IMR-90 (cell line): ENCODE measurements around the gene SYNGR4. TPM values are rescaled to one million over a fixed set of nuclear protein-coding genes. Genes with fewer than 3 reads are reported as not detected.

Experiments used
- ATAC-seq: fragments of 200-7000 bp; cut with Tn5 transposase; 2 replicates; pipeline ENCODE4 v1.9.1; 2020; ENCODE audit warnings: low read depth, mild to moderate bottlenecking, moderate library complexity
- BruUV-seq: library from RNA; stranded (reverse); fragments of 400-500 nt; replicated peaks from 2 replicates; lab custom pipeline; 2021; lab: Mats Ljungman, UMichigan
- CTCF ChIA-PET: fragments of 300-600 bp; formaldehyde crosslinking; extraction: SDS; loops from one replicate; lab custom pipeline; 2021; ENCODE audit warnings: antibody characterized with exemption; lab: Yijun Ruan, JAX
- POLR2A ChIA-PET: fragments of 300-600 bp; sonication (Branson Sonifier 250); formaldehyde crosslinking; loops from one replicate; lab custom pipeline; 2022; ENCODE audit warnings: antibody characterized with exemption; ENCODE audit not compliant: unreplicated experiment; lab: Charles Lee
- DNase-seq: peaks from one replicate; pipeline ENCODE4 v3.0.0; 2013
- H2AFZ ChIP-seq: replicated peaks from 2 replicates; pipeline ENCODE3; 2013; ENCODE audit warnings: low read length, mild to moderate bottlenecking; ENCODE audit not compliant: poor library complexity
- H2AK5ac ChIP-seq: 2 replicates; pipeline ENCODE4 v1.6.1; 2013; ENCODE audit warnings: low read depth, low read length, inconsistent platforms
- H2AK9ac ChIP-seq: replicated peaks from 2 replicates; pipeline ENCODE3; 2013; ENCODE audit warnings: mild to moderate bottlenecking, low read depth, low read length, moderate library complexity; ENCODE audit not compliant: poor library complexity
- H2BK120ac ChIP-seq: 2 replicates; pipeline ENCODE4 v1.6.1; 2013; ENCODE audit warnings: low read depth, low read length, inconsistent platforms
- H2BK15ac ChIP-seq: 3 replicates; pipeline ENCODE4 v1.6.1; 2013; ENCODE audit warnings: low read depth, low read length, inconsistent platforms
- H2BK20ac ChIP-seq: 2 replicates; pipeline ENCODE4 v1.6.1; 2013; ENCODE audit warnings: low read depth, mild to moderate bottlenecking, inconsistent platforms, low read length, moderate library complexity
- H2BK5ac ChIP-seq: 2 replicates; pipeline ENCODE4 v1.6.1; 2013; ENCODE audit warnings: mild to moderate bottlenecking, low read depth, low read length, inconsistent platforms; ENCODE audit not compliant: poor library complexity, severe bottlenecking
- H3K14ac ChIP-seq: replicated peaks from 2 replicates; pipeline ENCODE4 v1.6.1; 2013; ENCODE audit warnings: low read depth, low read length, inconsistent platforms
- H3K18ac ChIP-seq: 2 replicates; pipeline ENCODE4 v1.6.1; 2013; ENCODE audit warnings: low read depth, low read length, control low read depth
- H3K23ac ChIP-seq: 2 replicates; pipeline ENCODE4 v1.6.1; 2013; ENCODE audit warnings: low read depth, low read length, inconsistent platforms
- H3K27ac ChIP-seq: 2 replicates; pipeline ENCODE4 v1.5.1; 2013; ENCODE audit warnings: mild to moderate bottlenecking, control low read depth, low read length; ENCODE audit not compliant: insufficient read depth
- H3K27me3 ChIP-seq: 2 replicates; pipeline ENCODE4 v1.6.1; 2013; ENCODE audit warnings: low read length; ENCODE audit not compliant: control insufficient read depth, insufficient read depth
- H3K36me3 ChIP-seq: 2 replicates; pipeline ENCODE4 v1.6.1; 2013; ENCODE audit warnings: low read length, mixed read lengths; ENCODE audit not compliant: control insufficient read depth, insufficient read depth
- H3K4ac ChIP-seq: 2 replicates; pipeline ENCODE4 v1.6.1; 2013; ENCODE audit warnings: low read depth, low read length, inconsistent platforms
- H3K4me1 ChIP-seq: 2 replicates; pipeline ENCODE4 v1.6.1; 2013; ENCODE audit warnings: low read length, mixed read lengths; ENCODE audit not compliant: control insufficient read depth, insufficient read depth
- H3K4me2 ChIP-seq: 2 replicates; pipeline ENCODE4 v1.6.1; 2013; ENCODE audit warnings: low read depth, mild to moderate bottlenecking, control low read depth, low read length, moderate library complexity
- H3K4me3 ChIP-seq: 2 replicates; pipeline ENCODE4 v1.5.1; 2013; ENCODE audit warnings: low read depth, mild to moderate bottlenecking, control low read depth, low read length, moderate library complexity; ENCODE audit not compliant: insufficient read depth
- H3K56ac ChIP-seq: 2 replicates; pipeline ENCODE4 v1.6.1; 2013; ENCODE audit warnings: low read length, inconsistent platforms; ENCODE audit not compliant: insufficient read depth; ENCODE audit errors: extremely low read depth
- H3K79me1 ChIP-seq, 2 experiments: 2 replicates each; pipeline ENCODE4 v1.6.1; 2013; ENCODE audit warnings: low read length in 2 of 2, inconsistent platforms in 1 of 2, low read depth in 1 of 2
- H3K9ac ChIP-seq: 2 replicates; pipeline ENCODE4 v1.6.1; 2013; ENCODE audit warnings: low read depth, low read length, control low read depth
- H3K9me1 ChIP-seq: 2 replicates; pipeline ENCODE4 v1.6.1; 2013; ENCODE audit warnings: low read length, inconsistent platforms; ENCODE audit not compliant: insufficient read depth
- H3K9me3 ChIP-seq: 2 replicates; pipeline ENCODE4 v1.6.1; 2013; ENCODE audit warnings: low read length; ENCODE audit not compliant: control insufficient read depth, insufficient read depth
- H4K20me1 ChIP-seq: 2 replicates; pipeline ENCODE4 v1.6.1; 2013; ENCODE audit warnings: low read length, inconsistent platforms; ENCODE audit not compliant: insufficient read depth
- H4K5ac ChIP-seq: 2 replicates; pipeline ENCODE4 v1.6.1; 2013; ENCODE audit warnings: mild to moderate bottlenecking, low read depth, low read length, control low read depth
- H4K8ac ChIP-seq, 2 experiments: 2 replicates each; pipeline ENCODE4 v1.6.1; 2013; ENCODE audit warnings: low read depth in 2 of 2, low read length in 2 of 2, control low read depth in 1 of 2, inconsistent platforms in 1 of 2
- H4K91ac ChIP-seq: 2 replicates; pipeline ENCODE4 v1.6.1; 2013; ENCODE audit warnings: low read depth, low read length, inconsistent platforms; ENCODE audit not compliant: insufficient read depth
- BHLHE40 ChIP-seq: fragments of 150-350 bp; IDR thresholded peaks from 2 replicates; pipeline ENCODE4 v1.6.1; 2016; ENCODE audit warnings: mild to moderate bottlenecking, low read depth, low read length
- FOS ChIP-seq: fragments of 150-350 bp; IDR thresholded peaks from 2 replicates; pipeline ENCODE4 v1.6.1; 2016; ENCODE audit warnings: low read depth, low read length
- WGBS, 2 experiments: methylation state at CpG; one replicate each; pipeline versions ENCODE4 v1.1.5 to v1.1.7; 2013; ENCODE audit warnings: missing lambda C conversion rate in 2 of 2; ENCODE audit not compliant: insufficient read length in 1 of 2; ENCODE audit errors: extremely low coverage in 2 of 2; 5-methylcytosine and 5-hydroxymethylcytosine counted together
- dilution Hi-C: fragments of 300-500 bp; cut with HindIII; formaldehyde crosslinking; loops from one replicate; pipeline ENCODE4 v1.14.3; 2018; ENCODE audit warnings: low sequenced_read_pairs; ENCODE audit not compliant: unreplicated experiment
- in situ Hi-C: fragments of 300-500 bp; cut with MboI; formaldehyde crosslinking; loops from 3 replicates; pipeline ENCODE4 v1.14.3; 2019; ENCODE audit warnings: low sequenced_read_pairs, inconsistent platforms, mixed read lengths
- intact Hi-C: fragments of 100-400 bp; cut with micrococcal nuclease; formaldehyde crosslinking; loops from 2 replicates; pipeline ENCODE4 v1.10.0; 2022
- polyA plus RNA-seq, 3 experiments: library from polyadenylated mRNA; depleted of rRNA; stranded (reverse); fragments of >200 nt; gene quantifications; 2 replicates each; pipeline ENCODE4 v1.2.3, GENCODE V29; 2012; ENCODE audit warnings: low replicate concordance in 1 of 3
- total RNA-seq: library from RNA; depleted of rRNA; stranded (reverse); fragments of >200 nt; gene quantifications from 2 replicates; pipeline ENCODE4 v1.2.3, GENCODE V29; 2012
- TF ChIP-seq, protein P1 (sequence below): conservative IDR thresholded peaks from 2 replicates; pipeline ENCODE4 v1.5.1; 2012; ENCODE audit warnings: mild to moderate bottlenecking, low read depth, low read length, improper control_type of control experiment

Gene SYNGR4
- total and polyA plus RNA-seq, 2 of the 4 experiments (the other 2 are of a cell fraction) = not detected

DNA sequence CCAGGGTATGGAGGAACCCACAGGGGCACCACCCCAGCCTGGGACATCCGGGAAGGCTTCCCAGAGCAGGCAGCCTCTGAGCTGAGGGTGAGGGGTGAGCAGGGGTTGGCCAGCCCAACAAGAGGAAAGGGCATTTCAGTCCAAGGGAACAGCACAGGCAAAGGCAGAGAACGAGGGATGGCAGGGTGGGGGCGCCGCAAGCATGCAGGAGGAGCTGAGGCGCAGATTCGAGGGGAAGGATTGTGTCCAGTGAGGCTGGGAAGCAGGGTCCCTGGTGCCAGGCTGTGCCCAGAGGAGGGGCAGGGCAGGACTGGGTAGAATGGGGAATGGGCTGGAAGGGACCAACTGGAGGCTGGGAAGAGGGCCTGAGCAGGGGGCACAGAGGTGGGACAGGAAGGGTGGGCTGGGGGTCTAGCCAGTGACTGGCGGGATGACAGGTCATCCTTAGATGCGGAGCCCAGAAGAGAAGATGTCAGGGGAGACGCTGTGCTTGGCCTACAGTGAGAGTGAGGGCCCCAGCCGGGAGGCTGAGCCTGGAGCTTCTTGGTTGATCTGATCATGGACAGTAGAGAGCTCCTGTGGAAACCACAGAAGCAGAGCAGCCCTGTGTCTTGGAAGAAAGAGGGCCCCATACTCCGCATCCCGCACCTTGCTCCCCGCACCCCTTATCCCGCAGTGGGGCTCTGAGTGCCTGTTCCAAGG is 25.2 kb upstream of the SYNGR4 start:
- H2BK5ac ChIP-seq = no peak overlapping the region
- 92% methylated on average over 10 of the region's 14 CpGs; no CpG with 5 or more reads in 1 of the 2 experiments for WGBS, 2 experiments
- no peak overlapping the region for H3K14ac ChIP-seq
- H4K91ac ChIP-seq = no peak overlapping the region
- H2AK5ac ChIP-seq = no peak overlapping the region
- H3K27me3 ChIP-seq = no peaks in the 10 kb centered on the region
- no peak overlapping the region for H3K4me2 ChIP-seq
- ChIA-PET POLR2A (no interaction called here), CTCF (no interaction called here)
- H3K18ac ChIP-seq = no peak overlapping the region
- no peak overlapping the region for H3K4ac ChIP-seq
- no peak overlapping the region for H4K8ac ChIP-seq
- H3K4me3 ChIP-seq = no peak overlapping the region
- H3K56ac ChIP-seq = no peak overlapping the region
- no peaks in the 10 kb centered on the region for H3K36me3 ChIP-seq
- H4K20me1 ChIP-seq = no peaks in the 10 kb centered on the region
- no peak overlapping the region for H2AFZ ChIP-seq
- dilution Hi-C loops = no loop called here
- ATAC-seq = no peak
- no peak overlapping the region for H2BK15ac ChIP-seq
- DNase-seq = no peak
- no peak overlapping the region for H3K23ac ChIP-seq
- BruUV-seq = no TSS peak
- in situ Hi-C loops = no loop called here
- no peaks in the 10 kb centered on the region for H3K79me1 ChIP-seq
- H2BK120ac ChIP-seq = no peak overlapping the region
- H4K5ac ChIP-seq = no peak overlapping the region
- peak overlapping the region; percentile 50 for H2AK9ac ChIP-seq
- no peaks in the 10 kb centered on the region for H3K9me3 ChIP-seq
- H2BK20ac ChIP-seq = no peak overlapping the region
- TF ChIP-seq FOS (no peak), BHLHE40 (no peak)
- TF ChIP-seq, protein P1, sequence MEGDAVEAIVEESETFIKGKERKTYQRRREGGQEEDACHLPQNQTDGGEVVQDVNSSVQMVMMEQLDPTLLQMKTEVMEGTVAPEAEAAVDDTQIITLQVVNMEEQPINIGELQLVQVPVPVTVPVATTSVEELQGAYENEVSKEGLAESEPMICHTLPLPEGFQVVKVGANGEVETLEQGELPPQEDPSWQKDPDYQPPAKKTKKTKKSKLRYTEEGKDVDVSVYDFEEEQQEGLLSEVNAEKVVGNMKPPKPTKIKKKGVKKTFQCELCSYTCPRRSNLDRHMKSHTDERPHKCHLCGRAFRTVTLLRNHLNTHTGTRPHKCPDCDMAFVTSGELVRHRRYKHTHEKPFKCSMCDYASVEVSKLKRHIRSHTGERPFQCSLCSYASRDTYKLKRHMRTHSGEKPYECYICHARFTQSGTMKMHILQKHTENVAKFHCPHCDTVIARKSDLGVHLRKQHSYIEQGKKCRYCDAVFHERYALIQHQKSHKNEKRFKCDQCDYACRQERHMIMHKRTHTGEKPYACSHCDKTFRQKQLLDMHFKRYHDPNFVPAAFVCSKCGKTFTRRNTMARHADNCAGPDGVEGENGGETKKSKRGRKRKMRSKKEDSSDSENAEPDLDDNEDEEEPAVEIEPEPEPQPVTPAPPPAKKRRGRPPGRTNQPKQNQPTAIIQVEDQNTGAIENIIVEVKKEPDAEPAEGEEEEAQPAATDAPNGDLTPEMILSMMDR = no peak
- peaks cover 6% of the 10 kb centered on the region; the same call in 1 of the 2 replicates for H3K9me1 ChIP-seq
- H3K27ac ChIP-seq = no peak overlapping the region
- no peaks in the 10 kb centered on the region for H3K4me1 ChIP-seq
- intact Hi-C loops = no loop called here
- no peak overlapping the region for H3K9ac ChIP-seq
